ENCODE results near the gene ADTRP.

ADTRP gene

GRCh38 chr6:11734861-11735613 lies 43.6 kb downstream of the ADTRP start:
- Histone ChIP-seq H3K9me3 (ENCODE audit: control insufficient read depth, low read length) (no peaks in the 10 kb centered on the region), H3K4me1 (no peaks in the 10 kb centered on the region), H3K4me2 (ENCODE audit: low read length) (no peak overlapping the region), H3K27ac (no peak overlapping the region), H3K79me2 (no peaks in the 10 kb centered on the region), H3K36me3 (ENCODE audit: control insufficient read depth, insufficient read depth, low read length) (no peaks in the 10 kb centered on the region), H3K9ac (no peak overlapping the region), H3K4me3 (ENCODE audit: low read depth, low read length) (no peak overlapping the region), H2AFZ (no peak overlapping the region), H3K27me3 (ENCODE audit: control insufficient read depth, insufficient read depth, low read length) (no peaks in the 10 kb centered on the region)
- TF ChIP-seq CTCF (IDR thresholded peaks at IDR 0.05): no peak

GRCh38 chr6:11732036-11732631 lies 46.5 kb downstream of the ADTRP start:
- H3K4me2 ChIP-seq (ENCODE audit: low read length): no peak overlapping the region
- H3K9ac ChIP-seq: no peak overlapping the region
- H3K27ac ChIP-seq: peak overlapping the region; percentile 11

GRCh38 chr6:11731423-11731822 lies 47.2 kb downstream of the ADTRP start:
- no peaks in the 10 kb centered on the region for H3K79me2 ChIP-seq
- no peak overlapping the region for H3K27ac ChIP-seq
- no peaks in the 10 kb centered on the region for H3K36me3 ChIP-seq (ENCODE audit: control insufficient read depth, insufficient read depth, low read length)
- no peak overlapping the region for H3K4me2 ChIP-seq (ENCODE audit: low read length)
- no peak for TF ChIP-seq CTCF (IDR thresholded peaks at IDR 0.05)
- no peaks in the 10 kb centered on the region for H3K9me3 ChIP-seq (ENCODE audit: control insufficient read depth, low read length)
- no peaks in the 10 kb centered on the region for H3K27me3 ChIP-seq (ENCODE audit: control insufficient read depth, insufficient read depth, low read length)
- H3K9ac ChIP-seq: no peak overlapping the region
- H2AFZ ChIP-seq: no peak overlapping the region
- H3K4me1 ChIP-seq: no peaks in the 10 kb centered on the region
- H3K4me3 ChIP-seq (ENCODE audit: low read depth, low read length): no peak overlapping the region

More at GRCh38 chr6:11732036-11732631, 46.5 kb downstream of the ADTRP start:
- H3K4me3 ChIP-seq (ENCODE audit: low read depth, low read length): no peak overlapping the region
- H3K4me1 ChIP-seq: no peaks in the 10 kb centered on the region
- H3K27me3 ChIP-seq (ENCODE audit: control insufficient read depth, insufficient read depth, low read length): no peaks in the 10 kb centered on the region
- no peak for TF ChIP-seq CTCF (IDR thresholded peaks at IDR 0.05)
- no peaks in the 10 kb centered on the region for H3K36me3 ChIP-seq (ENCODE audit: control insufficient read depth, insufficient read depth, low read length)
- H3K79me2 ChIP-seq: no peaks in the 10 kb centered on the region
- H2AFZ ChIP-seq: no peak overlapping the region
- no peaks in the 10 kb centered on the region for H3K9me3 ChIP-seq (ENCODE audit: control insufficient read depth, low read length)

- Histone ChIP-seq H3K4me2 (ENCODE audit: low read length) (no peak overlapping the region), H3K9ac (no peak overlapping the region), H2AFZ (no peak overlapping the region), H3K4me1 (no peaks in the 10 kb centered on the region), H3K27ac (no peak overlapping the region), H3K79me2 (no peaks in the 10 kb centered on the region), H3K27me3 (ENCODE audit: control insufficient read depth, insufficient read depth, low read length) (no peaks in the 10 kb centered on the region), H3K4me3 (ENCODE audit: low read depth, low read length) (no peak overlapping the region), H3K9me3 (ENCODE audit: control insufficient read depth, low read length) (no peaks in the 10 kb centered on the region), H3K36me3 (ENCODE audit: control insufficient read depth, insufficient read depth, low read length) (no peaks in the 10 kb centered on the region)
- TF ChIP-seq CTCF (IDR thresholded peaks at IDR 0.05): no peak
Observed at GRCh38 chr6:11730641-11731040, 48.0 kb downstream of the ADTRP start.
